GM19099 (cell line): ENCODE measurements around the gene STOML3.

Experiments
- POLR2A ChIP-seq: IDR thresholded peaks from 3 replicates; pipeline ENCODE4 v1.6.1; 2011; ENCODE audit warnings: low read depth; ENCODE audit not compliant: insufficient read length; ENCODE audit errors: extremely low read depth

The STOML3 gene

GRCh38 chr13:39012608-39013007 is 22.0 kb upstream of the STOML3 start:
- no peak for TF ChIP-seq POLR2A

GRCh38 chr13:38998739-38999138 is 8.1 kb upstream of the STOML3 start:
- no peak for TF ChIP-seq POLR2A

DNA sequence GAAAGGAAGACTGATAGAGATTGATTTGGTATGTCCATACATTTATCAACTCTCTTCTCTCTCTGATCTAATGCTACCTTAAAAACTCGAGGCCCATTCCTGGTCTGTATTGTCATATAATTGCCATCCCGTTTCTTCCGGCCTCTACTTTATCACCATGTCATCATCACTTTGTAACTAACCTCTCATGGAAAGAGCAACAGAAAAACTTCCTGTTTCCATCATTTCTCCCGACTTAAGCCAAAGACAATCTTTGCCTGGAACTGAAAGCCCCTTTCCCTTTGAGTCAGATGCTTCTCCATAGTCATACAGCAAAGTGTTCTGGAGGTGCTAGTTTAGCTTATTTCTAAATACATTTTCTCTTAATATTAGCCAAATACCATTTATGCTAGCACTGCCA is 2.8 kb upstream of the STOML3 start:
- no peak for TF ChIP-seq POLR2A

DNA sequence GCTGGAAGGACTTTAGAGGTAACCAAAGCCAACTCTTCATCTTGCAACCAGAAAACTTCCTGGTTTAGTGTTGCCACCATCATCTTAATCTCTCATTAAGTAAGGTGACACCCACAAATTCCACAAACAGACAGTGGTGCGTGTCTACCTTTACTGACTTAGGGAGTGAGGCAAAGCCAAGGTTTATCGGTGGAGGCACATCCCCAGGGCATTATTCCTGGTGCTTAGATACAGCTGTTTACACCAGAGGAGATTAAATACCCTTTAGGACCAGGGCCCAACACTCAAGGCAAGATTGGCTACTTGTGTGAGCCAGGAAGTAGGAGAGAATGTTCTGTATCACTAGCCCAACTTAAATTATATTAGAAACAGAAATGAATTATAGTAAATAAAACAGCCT is 9.5 kb downstream of the STOML3 start:
- no peak for TF ChIP-seq POLR2A

- TF ChIP-seq POLR2A: no peak
Observed at GRCh38 chr13:38980750-38981078, 9.9 kb downstream of the STOML3 start.

DNA sequence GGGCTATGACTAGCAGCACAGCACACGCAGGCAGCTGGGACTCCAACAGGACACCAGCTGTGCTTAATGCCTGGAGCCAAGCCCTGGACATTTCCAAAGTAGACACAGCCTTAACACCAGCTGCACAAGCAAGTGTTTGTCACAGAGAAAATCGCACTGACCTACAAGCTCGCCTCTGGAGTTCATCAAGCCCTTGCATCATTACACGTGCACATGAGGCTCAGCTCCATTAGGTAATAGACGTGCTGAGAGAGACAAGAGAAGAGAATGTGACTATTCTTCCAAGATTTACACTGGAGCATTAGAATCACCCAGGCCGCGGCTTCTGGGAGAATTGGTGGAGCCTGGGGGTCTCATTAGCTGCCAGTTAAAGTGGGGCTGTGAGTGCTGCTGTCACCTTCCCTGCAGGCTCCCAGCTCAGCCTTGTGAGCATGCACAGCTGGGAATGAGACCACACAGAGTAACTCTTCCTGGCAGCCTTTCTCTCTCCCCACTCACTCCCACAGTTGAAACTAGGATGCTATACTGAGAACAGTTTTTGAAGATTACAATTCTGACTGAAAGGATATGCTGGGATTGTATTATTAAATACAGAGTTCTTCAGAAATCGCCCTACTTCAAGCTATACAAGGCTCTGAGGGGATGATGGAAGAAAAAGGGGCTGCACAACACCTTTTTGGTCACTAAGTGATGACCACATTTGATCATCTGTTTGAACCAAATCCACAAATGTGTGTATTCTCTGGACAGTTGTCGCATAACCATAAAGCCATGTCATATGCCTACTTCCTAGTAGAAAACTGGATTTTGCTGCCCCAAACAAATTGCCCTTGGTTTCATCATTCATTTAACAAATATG is 10.5 kb downstream of the STOML3 start:
- no peak for TF ChIP-seq POLR2A

GRCh38 chr13:38970380-38971051 is 20.1 kb downstream of the STOML3 start:
- TF ChIP-seq POLR2A: no peak

DNA sequence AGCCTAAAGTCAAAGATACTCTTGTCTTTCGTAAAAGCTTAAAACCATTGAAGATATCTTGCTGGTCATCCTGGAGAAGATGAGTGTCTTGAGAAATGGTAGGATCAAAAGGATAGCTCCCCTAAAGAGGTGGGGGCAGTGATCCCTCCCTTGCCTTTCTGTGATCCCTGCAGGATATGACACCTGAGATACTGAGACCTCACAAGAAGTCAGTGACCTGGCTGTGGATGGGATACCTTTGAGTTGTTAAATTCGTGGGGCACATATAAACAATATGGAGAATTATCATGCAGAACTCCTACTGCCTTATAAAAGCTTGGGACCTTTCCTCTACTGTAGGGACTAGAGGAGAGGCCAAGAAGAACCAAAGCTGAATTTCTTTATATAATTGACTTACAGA is 21.4 kb downstream of the STOML3 start:
- no peak for TF ChIP-seq POLR2A

GRCh38 chr13:38967446-38967845 is 23.2 kb downstream of the STOML3 start:
- TF ChIP-seq POLR2A: no peak

- no peak for TF ChIP-seq POLR2A
Observed at GRCh38 chr13:38965281-38965680, 25.4 kb downstream of the STOML3 start.

DNA sequence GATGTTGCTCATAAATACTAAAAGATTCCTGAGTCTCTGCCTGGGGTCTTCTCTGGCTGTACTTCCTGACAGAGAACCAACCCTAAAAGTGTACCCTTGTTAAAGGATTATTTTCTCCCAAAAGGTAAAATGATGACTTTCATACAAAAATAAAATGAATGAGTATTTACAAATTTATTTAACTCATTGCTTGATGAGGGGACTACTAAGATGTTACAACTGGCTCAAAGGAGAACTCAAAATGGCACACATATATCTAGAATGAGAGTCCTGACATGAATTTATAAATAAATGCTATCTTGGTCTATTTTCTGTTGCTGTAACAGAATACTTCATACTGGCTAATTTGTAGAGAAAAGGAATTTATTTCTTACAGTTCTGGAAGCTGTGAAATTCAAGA is 30.5 kb downstream of the STOML3 start:
- no peak for TF ChIP-seq POLR2A

GRCh38 chr13:38957794-38958592 is 32.6 kb downstream of the STOML3 start:
- no peak for TF ChIP-seq POLR2A

- no peak for TF ChIP-seq POLR2A
Observed at GRCh38 chr13:38954844-38955243, 35.8 kb downstream of the STOML3 start.

GRCh38 chr13:38954291-38954690 is 36.3 kb downstream of the STOML3 start:
- TF ChIP-seq POLR2A: no peak

GRCh38 chr13:38952827-38953226 is 37.8 kb downstream of the STOML3 start:
- TF ChIP-seq POLR2A: no peak
